HepG2 (cell line): ENCODE data around the gene PLXNA4. TPM values are rescaled to one million over a fixed set of nuclear protein-coding genes. Genes with fewer than 3 reads are reported as not detected.

ENCODE experiments used
- ATAC-seq: fragments of 200-7000 bp; cut with Tn5 transposase; 3 replicates; pipeline ENCODE4 v1.9.1; 2020; ENCODE audit warnings: mild to moderate bottlenecking, moderate library complexity
- BruUV-seq: library from RNA; stranded (reverse); fragments of 400-500 nt; replicated peaks from 2 replicates; lab custom pipeline; 2021; lab: Mats Ljungman, UMichigan
- CTCF ChIA-PET: fragments of 300-600 bp; formaldehyde crosslinking; extraction: SDS; loops from one replicate; lab custom pipeline; 2021; ENCODE audit warnings: low total read pairs, inconsistent platforms, low intra/inter-chr PET ratio; lab: Yijun Ruan, JAX
- POLR2A ChIA-PET: fragments of 350-600 bp; sonication (Branson Sonifier 250); formaldehyde crosslinking; loops from one replicate; lab custom pipeline; 2020; ENCODE audit warnings: antibody characterized with exemption, inconsistent platforms; lab: Yijun Ruan, JAX
- DNase-seq: peaks from one replicate; pipeline ENCODE4 v3.0.0-alpha.2; 2015; ENCODE audit warnings: low spot score
- FAIRE-seq: peaks from 3 replicates; lab custom pipeline; 2011; peaks lifted over from hg19 to GRCh38; lab: Jason Lieb, UNC
- H2AFZ ChIP-seq: one replicate; pipeline ENCODE4 v1.6.1; 2011; ENCODE audit warnings: low read length, inconsistent platforms
- H3K27ac ChIP-seq: fragments of 300-600 bp; 3 replicates; pipeline ENCODE4 v1.8.0; 2011; ENCODE audit warnings: mixed run types, mild to moderate bottlenecking, mixed read lengths, low read length, inconsistent platforms; ENCODE audit not compliant: insufficient read depth; ENCODE audit errors: extremely low read length
- H3K27me3 ChIP-seq, 2 experiments: fragments of 200-600 bp in 1 of 2; 2 replicates in 1 of 2; 3 replicates in 1 of 2; pipeline versions ENCODE4 v1.6.0 to v1.8.0; 2011; ENCODE audit warnings: low read length in 2 of 2, mild to moderate bottlenecking in 2 of 2, moderate library complexity in 2 of 2, inconsistent platforms in 1 of 2; ENCODE audit not compliant: insufficient read depth in 2 of 2, control insufficient read depth in 1 of 2
- H3K36me3 ChIP-seq, 2 experiments: fragments of 200-600 bp in 1 of 2; replicated peaks in 1 of 2; 2 replicates in 1 of 2; 3 replicates in 1 of 2; pipeline versions ENCODE4 v1.5.1 to v1.8.0; 2011; ENCODE audit warnings: low read length in 2 of 2, inconsistent platforms in 1 of 2; ENCODE audit not compliant: insufficient read depth in 2 of 2, control insufficient read depth in 1 of 2
- H3K4me1 ChIP-seq: 2 replicates; pipeline ENCODE4 v1.5.1; 2012; ENCODE audit warnings: low read length, inconsistent platforms; ENCODE audit not compliant: insufficient read depth
- H3K4me2 ChIP-seq: 2 replicates; pipeline ENCODE4 v1.6.0; 2011; ENCODE audit warnings: low read depth, low read length, inconsistent platforms
- H3K4me3 ChIP-seq, 3 experiments: fragments of 200-600 bp in 1 of 3; sonication (generic), shearing (Covaris generic) in 1 of 3; replicated peaks in 1 of 3; 2 replicates each; pipeline ENCODE4 v1.5.1; 2011 to 2016; ENCODE audit warnings: low read length in 3 of 3, inconsistent platforms in 2 of 3, low read depth in 2 of 3, mild to moderate bottlenecking in 2 of 3, control low read depth in 1 of 3, mixed read lengths in 1 of 3; ENCODE audit not compliant: insufficient read depth in 1 of 3
- H3K79me2 ChIP-seq: one replicate; pipeline ENCODE4 v1.6.1; 2011; ENCODE audit warnings: low read length, inconsistent platforms; ENCODE audit not compliant: insufficient read depth
- H3K9ac ChIP-seq: 2 replicates; pipeline ENCODE4 v1.6.0; 2011; ENCODE audit warnings: mild to moderate bottlenecking, low read depth, low read length, inconsistent platforms; ENCODE audit not compliant: insufficient read depth
- H3K9me3 ChIP-seq: 2 replicates; pipeline ENCODE4 v1.5.1; 2012; ENCODE audit warnings: mild to moderate bottlenecking, low read length
- H4K20me1 ChIP-seq: 2 replicates; pipeline ENCODE4 v1.6.0; 2011; ENCODE audit warnings: inconsistent platforms, mild to moderate bottlenecking, low read length, moderate library complexity; ENCODE audit not compliant: insufficient read depth
- EEA1 ChIP-seq: sonication (generic); formaldehyde crosslinking; IDR thresholded peaks from 2 replicates; pipeline ENCODE4 v1.5.1; 2020; ENCODE audit warnings: mild to moderate bottlenecking, missing genetic modification reagents, borderline replicate concordance
- HOXD1 ChIP-seq: sonication (generic); formaldehyde crosslinking; IDR thresholded peaks from 2 replicates; pipeline ENCODE4 v1.5.0; 2020; ENCODE audit warnings: missing genetic modification reagents
- KLF6 ChIP-seq: IDR thresholded peaks from 2 replicates; pipeline ENCODE4 v1.8.0; 2016; ENCODE audit warnings: missing biosample characterization, missing genetic modification reagents
- NCOA5 ChIP-seq: sonication (generic); formaldehyde crosslinking; IDR thresholded peaks from 2 replicates; pipeline ENCODE4 v1.4.0; 2020; ENCODE audit warnings: missing genetic modification reagents
- NFATC3 ChIP-seq: sonication (generic); formaldehyde crosslinking; IDR thresholded peaks from 2 replicates; pipeline ENCODE4 v1.5.1; 2020; ENCODE audit warnings: mild to moderate bottlenecking, missing genetic modification reagents
- NR2F2 ChIP-seq: IDR thresholded peaks from 2 replicates; pipeline ENCODE4 v1.6.1; 2012; ENCODE audit warnings: low read depth, inconsistent platforms, borderline replicate concordance
- POGK ChIP-seq: sonication (generic); formaldehyde crosslinking; conservative IDR thresholded peaks from 2 replicates; pipeline ENCODE4 v1.8.0; 2022; ENCODE audit warnings: mild to moderate bottlenecking, moderate library complexity, missing genetic modification reagents
- SAP130 ChIP-seq: IDR thresholded peaks from 2 replicates; pipeline ENCODE4 v1.6.1; 2016; ENCODE audit warnings: low read depth
- ZNF274 ChIP-seq: sonication (generic); formaldehyde crosslinking; IDR thresholded peaks from 2 replicates; pipeline ENCODE4 v1.5.1; 2020; ENCODE audit warnings: mild to moderate bottlenecking, missing genetic modification reagents
- ZNF558 ChIP-seq: sonication (generic); formaldehyde crosslinking; IDR thresholded peaks from 2 replicates; pipeline ENCODE4 v1.9.0; 2022; ENCODE audit warnings: mild to moderate bottlenecking, missing genetic modification reagents, borderline replicate concordance
- ZNF609 ChIP-seq: sonication (generic); formaldehyde crosslinking; IDR thresholded peaks from 2 replicates; pipeline ENCODE4 v1.4.0; 2020; ENCODE audit warnings: mild to moderate bottlenecking, missing genetic modification reagents, borderline replicate concordance
- ZNF629 ChIP-seq: sonication (generic); formaldehyde crosslinking; conservative IDR thresholded peaks from 2 replicates; pipeline ENCODE4 v1.5.0; 2020; ENCODE audit warnings: missing genetic modification reagents
- ZNF784 ChIP-seq: sonication (generic); formaldehyde crosslinking; IDR thresholded peaks from 2 replicates; pipeline ENCODE4 v1.5.1; 2020; ENCODE audit warnings: missing genetic modification reagents, mild to moderate bottlenecking, borderline replicate concordance
- WGBS: methylation state at CpG from one replicate; pipeline ENCODE4 v1.1.6; 2017; ENCODE audit warnings: low lambda C conversion rate; 5-methylcytosine and 5-hydroxymethylcytosine counted together
- in situ Hi-C: cut with HindIII; loops from 2 replicates; pipeline ENCODE4 v1.10.0; 2017; ENCODE audit warnings: low pct_unique_long_range_greater_than_20kb; ENCODE audit not compliant: extremely low pct_ligation_motif_present
- intact Hi-C: fragments of 100-400 bp; cut with micrococcal nuclease; formaldehyde crosslinking; loops from one replicate; pipeline ENCODE4 v1.10.0; 2022; ENCODE audit not compliant: unreplicated experiment
- polyA plus RNA-seq, 8 experiments: library from polyadenylated mRNA; depleted of rRNA in 3 of 8; stranded (reverse) in 7 of 8; unstranded in 1 of 8; fragments of >200 nt; fragmentation: Illumina TruSeq in 4 of 8; extraction: Trizol in 4 of 8; gene quantifications; 2 replicates each; pipeline versions ENCODE4 v1.2.1 to v1.2.3, GENCODE V29; 2011 to 2016; ENCODE audit warnings: low read depth in 4 of 8, missing spikeins in 1 of 8, mixed read lengths in 1 of 8; ENCODE audit not compliant: insufficient read depth in 1 of 8
- total RNA-seq, 5 experiments: library from RNA; depleted of rRNA; stranded (reverse); fragments of >200 nt; fragmentation: Illumina TruSeq; extraction: Trizol; gene quantifications; 2 replicates each; pipeline ENCODE4 v1.2.3, GENCODE V29; 2016; ENCODE audit warnings: low read depth in 1 of 5

The PLXNA4 gene
- total and polyA plus RNA-seq, 2 of the 13 experiments (the other 11 are each of a cell fraction or from before 2014, with no cell fraction given): 0.01 to 0.04 TPM

GRCh38 chr7:132158841-132159240 lies 417.4 kb downstream of the PLXNA4 start:
- no peaks in the 10 kb centered on the region for H3K79me2 ChIP-seq
- H4K20me1 ChIP-seq: no peaks in the 10 kb centered on the region
- BruUV-seq: no TSS peak
- no peak overlapping the region for H2AFZ ChIP-seq
- H3K27me3 ChIP-seq: peaks cover 4 to 87% of the 10 kb centered on the region in 2 experiments
- TF ChIP-seq NCOA5: no peak
- TF ChIP-seq EEA1: no peak
- TF ChIP-seq ZNF274 (CRISPR knock-in tag): no peak
- TF ChIP-seq POGK: no peak
- no peak for TF ChIP-seq KLF6
- TF ChIP-seq HOXD1 (CRISPR knock-in tag): no peak
- no peak for TF ChIP-seq NR2F2
- no peak for TF ChIP-seq NFATC3 (CRISPR knock-in tag)
- H3K27ac ChIP-seq: no peak overlapping the region
- in situ Hi-C loops: loop anchor here (10.0 kb wide), 1 partner anchor 214 kb away; no protein-coding TSS in a partner anchor
- no peak overlapping the region for H3K9ac ChIP-seq
- no peak overlapping the region for H3K4me2 ChIP-seq
- no peaks in the 10 kb centered on the region for H3K36me3 ChIP-seq
- FAIRE-seq (no peak), DNase-seq (no peak), ATAC-seq (no peak)
- 10% methylated on average over 3 of the region's 3 CpGs for WGBS
- H3K4me1 ChIP-seq: no peaks in the 10 kb centered on the region
- intact Hi-C loops: no loop called here
- H3K9me3 ChIP-seq: no peaks in the 10 kb centered on the region
- H3K4me3 ChIP-seq: no peak overlapping the region
- CTCF ChIA-PET: no interaction called here
- POLR2A ChIA-PET: no interaction called here

GRCh38 chr7:132158166-132158565 lies 418.1 kb downstream of the PLXNA4 start:
- Histone ChIP-seq H3K79me2 (no peaks in the 10 kb centered on the region), H3K27ac (no peak overlapping the region), H3K27me3 (peaks cover 4 to 82% of the 10 kb centered on the region in 2 experiments), H3K4me3 (no peak overlapping the region), H3K9ac (no peak overlapping the region), H3K36me3 (no peaks in the 10 kb centered on the region), H2AFZ (no peak overlapping the region), H3K4me1 (no peaks in the 10 kb centered on the region), H3K4me2 (no peak overlapping the region), H4K20me1 (no peaks in the 10 kb centered on the region), H3K9me3 (no peaks in the 10 kb centered on the region)
- ChIA-PET POLR2A (no interaction called here), CTCF (no interaction called here)
- intact Hi-C loops: no loop called here
- ATAC-seq: no peak
- no peak for DNase-seq
- no TSS peak for BruUV-seq
- WGBS: 8% methylated on average over 1 of the region's 2 CpGs
- in situ Hi-C loops: loop anchor here (10.0 kb wide), 1 partner anchor 213 kb away; no protein-coding TSS in a partner anchor
- no peak for FAIRE-seq
- TF ChIP-seq ZNF629 (CRISPR knock-in tag): no peak
- TF ChIP-seq ZNF558 (CRISPR knock-in tag): no peak
- TF ChIP-seq ZNF784 (CRISPR knock-in tag): no peak
- TF ChIP-seq ZNF609 (CRISPR knock-in tag): no peak
- TF ChIP-seq SAP130 (CRISPR knock-in tag): no peak
